Calu3 (cell line): Measurements from ENCODE around the gene ARHGEF7. TPM values are rescaled to one million over a fixed set of nuclear protein-coding genes. Genes with fewer than 3 reads are reported as not detected.

Experiments
- BruUV-seq: library from RNA; stranded (reverse); fragments of 400-500 nt; replicated peaks from 2 replicates; lab custom pipeline; 2021; lab: Mats Ljungman, UMichigan
- CTCF ChIA-PET: fragments of 300-600 bp; sonication (Branson Sonifier 250); formaldehyde crosslinking; loops from one replicate; lab custom pipeline; 2022; ENCODE audit warnings: antibody characterized with exemption; lab: Charles Lee
- DNase-seq: peaks from one replicate; pipeline ENCODE4 v3.0.0; 2022
- H3K27ac Mint-ChIP-seq: one replicate; pipeline ENCODE4 v1.8.0; 2022; ENCODE audit warnings: mixed read lengths; ENCODE audit not compliant: unreplicated experiment
- H3K27me3 Mint-ChIP-seq: one replicate; pipeline ENCODE4 v1.8.0; 2022; ENCODE audit warnings: mixed read lengths; ENCODE audit not compliant: unreplicated experiment
- H3K36me3 Mint-ChIP-seq: one replicate; pipeline ENCODE4 v1.8.0; 2022; ENCODE audit warnings: mild to moderate bottlenecking, moderate library complexity, mixed read lengths; ENCODE audit not compliant: insufficient read depth, unreplicated experiment
- H3K4me1 Mint-ChIP-seq: one replicate; pipeline ENCODE4 v1.8.0; 2022; ENCODE audit warnings: mild to moderate bottlenecking, low read depth, mixed read lengths; ENCODE audit not compliant: unreplicated experiment
- H3K4me3 Mint-ChIP-seq: one replicate; pipeline ENCODE4 v1.8.0; 2022; ENCODE audit warnings: mild to moderate bottlenecking, low read depth, moderate library complexity, mixed read lengths; ENCODE audit not compliant: unreplicated experiment
- H3K9me3 Mint-ChIP-seq: one replicate; pipeline ENCODE4 v1.8.0; 2022; ENCODE audit warnings: low read depth, mixed read lengths; ENCODE audit not compliant: unreplicated experiment
- CTCF ChIP-seq: fragments of 200-600 bp; IDR thresholded peaks from one replicate; pipeline ENCODE4 v1.8.0; 2022; ENCODE audit warnings: antibody characterized with exemption; ENCODE audit not compliant: unreplicated experiment
- intact Hi-C: fragments of 100-400 bp; cut with micrococcal nuclease; formaldehyde crosslinking; loops from one replicate; pipeline ENCODE4 v1.10.0; 2022; ENCODE audit not compliant: unreplicated experiment
- total RNA-seq: library from RNA; stranded (reverse); gene quantifications from 2 replicates; pipeline ENCODE4 v1.2.3, GENCODE V29; 2022

Gene ARHGEF7
- total RNA-seq, 1 experiment from 2014 or later, result 17.7 TPM

- TF ChIP-seq CTCF, result no peak
- H3K27me3 Mint-ChIP-seq, result no peaks in the 10 kb centered on the region
- H3K4me1 Mint-ChIP-seq, result no peaks in the 10 kb centered on the region
- no peaks in the 10 kb centered on the region for H3K36me3 Mint-ChIP-seq
- intact Hi-C loops, result no loop called here
- CTCF ChIA-PET, result no interaction called here
- H3K27ac Mint-ChIP-seq, result no peak overlapping the region
- no TSS peak for BruUV-seq
- H3K4me3 Mint-ChIP-seq, result no peak overlapping the region
- H3K9me3 Mint-ChIP-seq, result no peaks in the 10 kb centered on the region
- DNase-seq, result no peak
These were observed 222.1 kb downstream of the ARHGEF7 start for GRCh38 chr13:111337206-111337605.

GRCh38 chr13:111337741-111338140 lies 222.6 kb downstream of the ARHGEF7 start:
- H3K9me3 Mint-ChIP-seq, result no peaks in the 10 kb centered on the region
- no peak overlapping the region for H3K27ac Mint-ChIP-seq

DNA sequence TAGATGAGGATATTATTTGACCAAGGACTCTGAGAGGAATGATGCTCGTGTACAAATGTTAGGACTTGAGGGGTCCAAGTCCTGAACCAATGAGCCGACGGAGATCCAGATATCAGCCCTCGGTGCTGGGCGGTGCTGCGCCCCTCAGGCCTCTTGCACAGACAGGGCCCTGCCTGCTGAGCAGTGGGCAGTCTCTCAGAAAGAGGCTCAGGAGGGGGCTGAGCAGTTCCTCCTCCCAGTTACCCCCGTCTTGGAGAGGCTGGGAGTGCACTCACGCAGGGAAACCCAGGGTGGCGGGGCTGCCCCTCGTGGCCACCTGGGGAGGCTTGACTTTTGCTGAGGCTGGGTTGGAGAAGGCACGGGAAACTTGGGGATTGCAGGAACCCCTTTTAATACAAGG lies 223.7 kb downstream of the ARHGEF7 start:
- Mint-ChIP-seq H3K36me3 (no peaks in the 10 kb centered on the region), H3K27me3 (no peaks in the 10 kb centered on the region), H3K4me3 (no peak overlapping the region), H3K27ac (no peak overlapping the region), H3K9me3 (no peaks in the 10 kb centered on the region), H3K4me1 (no peaks in the 10 kb centered on the region)
- TF ChIP-seq CTCF, result no peak
- no TSS peak for BruUV-seq
- CTCF ChIA-PET, result no interaction called here
- intact Hi-C loops, result no loop called here
- DNase-seq, result no peak

More at GRCh38 chr13:111337741-111338140, 222.6 kb downstream of the ARHGEF7 start:
- no peak for TF ChIP-seq CTCF
- Mint-ChIP-seq H3K4me1 (no peaks in the 10 kb centered on the region), H3K36me3 (no peaks in the 10 kb centered on the region), H3K4me3 (no peak overlapping the region), H3K27me3 (no peaks in the 10 kb centered on the region)
- no peak for DNase-seq
- no TSS peak for BruUV-seq
- CTCF ChIA-PET, result no interaction called here
- intact Hi-C loops, result no loop called here

- H3K9me3 Mint-ChIP-seq, result no peaks in the 10 kb centered on the region
- H3K4me3 Mint-ChIP-seq, result no peak overlapping the region
These were observed 224.4 kb downstream of the ARHGEF7 start for GRCh38 chr13:111339366-111340143.

More at GRCh38 chr13:111339366-111340143, 224.4 kb downstream of the ARHGEF7 start:
- intact Hi-C loops, result no loop called here
- no peaks in the 10 kb centered on the region for H3K27me3 Mint-ChIP-seq
- CTCF ChIA-PET, result no interaction called here
- no peak for TF ChIP-seq CTCF
- no peak for DNase-seq
- no peak overlapping the region for H3K27ac Mint-ChIP-seq
- BruUV-seq, result no TSS peak
- no peaks in the 10 kb centered on the region for H3K4me1 Mint-ChIP-seq
- no peaks in the 10 kb centered on the region for H3K36me3 Mint-ChIP-seq
